ENCODE measurements around the gene PTPN12.
A peak's percentile ranks its signal among the peaks of the same experiment; 100 is the strongest.
"Not testable (repeated sequence)": the region's sequence is repeated elsewhere in the genome, so short reads cannot be mapped to it uniquely, and the experiment has no call there.

PTPN12 gene

DNA sequence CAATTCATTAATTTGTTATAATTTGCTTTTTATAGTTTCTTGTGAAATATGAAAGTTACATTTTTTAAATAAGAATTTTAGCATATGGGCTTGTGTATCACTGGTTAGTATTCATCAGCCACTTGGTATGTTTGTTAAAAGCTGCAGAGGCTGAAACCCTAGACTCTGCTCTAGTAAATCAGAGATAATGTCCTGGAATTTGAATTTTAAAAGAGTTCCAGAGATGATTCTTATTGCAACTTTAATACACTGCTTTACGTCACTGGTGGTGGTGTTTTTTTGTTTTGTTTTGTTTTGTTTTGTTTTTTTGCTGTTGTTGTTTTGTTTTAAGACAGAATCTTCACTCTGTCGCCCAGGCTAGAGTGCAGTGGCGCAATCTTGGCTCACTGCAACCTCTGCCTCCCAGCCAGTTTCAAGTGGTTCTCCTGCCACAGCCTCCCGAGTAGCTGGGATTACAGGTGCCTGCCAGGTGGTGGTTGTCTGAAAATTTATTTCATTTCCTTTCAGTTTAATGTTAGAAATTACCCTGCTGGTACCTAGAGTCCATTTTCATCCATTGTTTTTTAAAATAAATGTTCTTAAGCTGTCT, 43.8 kb downstream of the PTPN12 start:
- no peak for DNase-seq

DNA sequence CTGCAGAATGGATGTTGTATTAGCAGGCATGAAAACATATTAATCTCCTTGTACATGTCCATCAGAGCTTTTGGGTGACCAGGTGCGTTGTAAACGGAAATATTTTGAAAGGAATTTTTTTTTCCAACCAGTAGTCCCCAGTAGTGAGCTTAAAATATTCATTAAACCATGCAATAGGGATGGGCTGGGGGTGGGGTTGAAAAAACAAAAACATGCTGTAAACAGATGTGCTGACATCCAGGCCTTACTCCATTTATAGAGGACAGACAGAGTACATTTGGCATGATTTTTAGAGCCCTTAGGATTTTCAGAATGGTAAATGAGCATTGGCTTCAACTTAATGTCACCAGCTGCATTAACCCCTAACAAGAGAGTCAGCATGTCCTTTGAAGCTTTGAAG, 50.2 kb downstream of the PTPN12 start:
- no peak for DNase-seq

- DNase-seq, result no peak
Observed at GRCh38 chr7:77600952-77601351, 63.9 kb downstream of the PTPN12 start.

DNA sequence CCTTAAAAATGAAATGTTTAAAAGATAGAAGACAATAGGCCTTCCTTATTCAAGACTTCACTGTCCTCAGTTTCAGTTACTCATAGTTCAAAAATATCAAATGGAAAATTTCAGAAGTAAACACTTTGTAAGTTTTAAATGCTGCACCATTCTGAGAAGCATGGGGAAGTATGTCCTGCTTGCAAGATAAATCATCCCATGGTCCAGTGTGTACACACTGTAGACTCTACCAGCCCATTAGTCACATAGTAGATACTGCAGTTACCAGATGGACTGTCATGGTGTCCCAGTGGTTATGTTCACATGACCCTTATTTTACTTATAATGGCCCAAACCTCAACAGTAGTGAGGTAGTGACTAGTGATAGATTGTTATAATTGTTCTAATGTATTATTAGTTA, 69.5 kb downstream of the PTPN12 start:
- no peak for DNase-seq

GRCh38 chr7:77619314-77619713, 82.2 kb downstream of the PTPN12 start:
- DNase-seq, result no peak

GRCh38 chr7:77626586-77627308, 89.7 kb downstream of the PTPN12 start:
- DNase-seq, result no peak

DNA sequence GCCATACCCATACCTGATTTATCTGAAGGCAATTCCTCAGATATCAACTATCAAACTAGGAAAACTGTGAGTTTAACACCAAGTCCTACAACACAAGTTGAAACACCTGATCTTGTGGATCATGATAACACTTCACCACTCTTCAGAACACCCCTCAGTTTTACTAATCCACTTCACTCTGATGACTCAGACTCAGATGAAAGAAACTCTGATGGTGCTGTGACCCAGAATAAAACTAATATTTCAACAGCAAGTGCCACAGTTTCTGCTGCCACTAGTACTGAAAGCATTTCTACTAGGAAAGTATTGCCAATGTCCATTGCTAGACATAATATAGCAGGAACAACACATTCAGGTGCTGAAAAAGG, 90.2 kb downstream of the PTPN12 start:
- DNase-seq, result no peak

- no peak for DNase-seq
Observed at GRCh38 chr7:77629797-77630196, 92.7 kb downstream of the PTPN12 start.

DNA sequence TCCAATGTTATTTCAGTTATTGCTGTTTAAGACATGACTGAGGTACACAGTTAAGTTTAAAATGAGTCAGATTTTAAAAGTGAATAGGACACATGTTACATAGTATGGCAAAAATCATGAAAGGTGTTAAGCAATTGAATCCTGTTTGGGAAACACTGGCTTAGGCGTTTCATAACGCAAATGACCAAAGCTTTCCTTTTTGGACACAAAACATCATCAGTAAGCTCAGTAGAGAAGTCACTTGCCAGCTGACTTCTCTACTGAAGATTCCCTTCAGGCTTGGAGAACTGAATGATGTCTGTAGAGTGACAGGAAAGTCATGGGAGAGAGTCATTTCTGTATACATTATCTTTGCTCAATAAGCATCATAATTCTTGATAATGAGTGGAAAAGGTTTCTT, 94.7 kb downstream of the PTPN12 start:
- DNase-seq, result no peak

- no peak for DNase-seq
Observed at GRCh38 chr7:77644774-77645173, 107.7 kb downstream of the PTPN12 start.

- no peak for DNase-seq
Observed at GRCh38 chr7:77648742-77649338, 111.7 kb downstream of the PTPN12 start.

GRCh38 chr7:77649716-77650349, 112.7 kb downstream of the PTPN12 start:
- no peak for DNase-seq

GRCh38 chr7:77651575-77652162, 114.6 kb downstream of the PTPN12 start:
- DNase-seq, result peak; percentile 13

GRCh38 chr7:77652826-77653225, 115.7 kb downstream of the PTPN12 start:
- DNase-seq, result not testable (repeated sequence)

GRCh38 chr7:77653572-77653971, 116.5 kb downstream of the PTPN12 start:
- DNase-seq, result no peak

DNA sequence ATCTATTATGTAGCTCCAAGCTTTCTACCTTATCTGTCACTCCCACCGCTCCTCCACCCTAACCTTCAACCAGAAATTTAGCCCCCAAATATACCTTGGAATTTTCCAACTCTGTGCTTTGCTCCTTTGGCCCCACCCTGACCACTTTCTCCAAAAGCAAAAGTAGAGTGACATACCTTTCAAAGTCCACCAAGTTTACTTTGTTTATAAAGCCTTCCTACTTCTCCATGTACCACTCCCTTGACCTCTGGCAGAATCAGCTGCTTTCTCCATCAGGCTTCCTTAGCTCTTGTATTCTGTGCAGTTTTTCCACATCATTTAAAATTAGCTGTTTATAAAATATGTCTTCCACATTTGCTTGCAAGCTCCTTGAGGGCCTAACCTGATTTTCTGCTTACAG, 118.3 kb downstream of the PTPN12 start:
- no peak for DNase-seq

DNA sequence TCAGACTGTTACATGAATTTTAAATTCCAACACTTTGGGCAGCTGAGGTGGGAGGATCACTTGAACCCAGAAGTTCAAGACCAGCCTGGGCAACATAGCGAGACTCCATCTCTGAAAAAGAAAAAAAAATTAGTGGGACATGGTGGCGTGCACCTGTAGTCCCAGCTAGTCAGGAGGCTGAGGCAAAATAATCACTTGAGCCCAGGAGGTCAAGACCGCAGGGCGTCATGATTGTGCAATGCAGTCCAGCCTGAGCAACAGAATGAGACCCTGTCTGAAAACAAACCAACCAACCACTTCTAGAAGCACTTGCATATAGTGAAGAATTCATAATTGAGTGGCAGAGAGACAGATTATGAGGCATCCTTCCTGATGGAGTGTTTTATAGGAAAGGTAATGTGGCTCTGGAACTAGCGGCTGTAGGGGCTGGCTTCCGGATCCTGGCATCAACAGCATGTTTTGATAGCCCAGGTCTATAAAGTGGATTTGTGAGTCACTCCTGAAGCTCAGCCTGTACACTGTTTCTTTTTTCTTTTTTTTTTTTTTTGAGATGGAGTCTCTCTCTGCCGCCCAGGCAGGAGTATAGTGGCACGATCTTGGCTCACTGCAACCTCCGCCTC, 118.9 kb downstream of the PTPN12 start:
- no peak for DNase-seq

DNA sequence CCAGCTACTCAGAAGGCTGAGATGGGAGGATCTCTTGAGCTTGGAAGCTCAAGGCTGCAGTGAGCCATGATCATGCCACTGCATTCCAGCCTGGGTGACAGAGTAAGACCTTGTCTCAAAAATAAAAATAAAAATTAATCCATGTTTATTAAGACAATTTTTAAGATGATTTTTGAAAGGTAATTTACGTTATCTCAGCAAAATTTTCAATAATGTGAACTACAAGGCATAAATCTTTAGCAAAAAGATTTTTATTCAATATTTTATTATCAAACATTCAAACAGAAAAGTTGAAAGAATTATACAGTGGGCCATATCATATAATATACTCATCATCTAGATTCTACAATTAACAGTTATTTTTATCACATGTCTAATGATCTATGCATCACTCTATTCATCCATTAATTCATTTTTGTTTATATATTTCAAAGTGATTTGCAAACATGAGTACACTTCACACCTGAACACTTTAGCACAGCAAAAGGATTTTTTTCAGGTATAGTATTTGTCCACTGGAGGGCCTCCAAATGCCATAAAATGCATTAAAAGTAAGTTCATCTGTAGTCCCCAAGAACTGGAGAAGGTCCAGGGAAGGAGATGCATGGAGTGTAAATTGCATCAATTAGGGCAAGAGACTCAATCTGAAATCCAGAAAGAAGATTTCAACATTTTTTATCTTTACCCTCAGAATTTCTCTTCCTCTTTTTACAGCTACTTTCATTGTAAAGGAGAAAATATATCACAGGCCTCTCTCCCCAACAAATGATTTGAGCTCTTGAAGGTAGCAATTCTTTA, 120.5 kb downstream of the PTPN12 start:
- peak; percentile 72 for DNase-seq

DNA sequence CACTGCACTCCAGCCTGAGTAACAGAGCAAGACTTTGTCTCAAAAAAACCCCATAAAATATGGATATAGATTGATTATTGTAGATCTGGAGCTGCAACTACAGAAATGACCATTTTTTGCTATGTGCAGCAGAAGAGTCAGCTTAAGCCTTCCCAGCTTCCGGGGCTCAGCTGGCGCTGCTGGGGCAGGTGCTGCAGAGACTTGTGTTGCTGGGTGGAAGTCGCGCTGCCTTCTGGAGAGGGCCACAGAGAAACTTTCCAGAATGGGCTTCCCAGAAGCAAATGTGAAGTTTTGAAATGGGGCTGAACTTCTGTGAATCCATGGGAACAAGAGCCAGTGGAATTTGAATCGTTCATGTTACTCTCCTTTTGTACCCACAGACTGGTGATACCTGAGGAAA, 121.8 kb downstream of the PTPN12 start:
- DNase-seq, result no peak

DNA sequence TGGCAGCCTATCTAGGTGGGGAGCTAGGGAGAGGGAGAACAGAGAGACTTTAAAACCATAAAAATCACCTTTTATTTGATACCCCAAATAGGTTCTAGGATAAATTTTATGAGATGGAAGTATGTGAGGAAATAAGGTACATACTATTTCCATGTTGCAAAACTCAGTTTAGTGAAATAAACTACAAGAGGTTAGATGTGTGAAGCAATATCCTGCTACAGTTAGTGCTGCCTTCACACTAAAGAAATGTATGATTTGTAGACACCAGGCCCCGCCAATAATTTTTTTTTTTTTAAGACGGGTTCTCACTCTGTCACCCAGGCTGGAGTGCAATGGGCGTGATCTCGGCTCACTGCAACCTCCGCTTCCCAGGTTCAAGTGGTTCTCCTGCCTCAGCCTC, 124.7 kb downstream of the PTPN12 start:
- DNase-seq, result no peak

DNA sequence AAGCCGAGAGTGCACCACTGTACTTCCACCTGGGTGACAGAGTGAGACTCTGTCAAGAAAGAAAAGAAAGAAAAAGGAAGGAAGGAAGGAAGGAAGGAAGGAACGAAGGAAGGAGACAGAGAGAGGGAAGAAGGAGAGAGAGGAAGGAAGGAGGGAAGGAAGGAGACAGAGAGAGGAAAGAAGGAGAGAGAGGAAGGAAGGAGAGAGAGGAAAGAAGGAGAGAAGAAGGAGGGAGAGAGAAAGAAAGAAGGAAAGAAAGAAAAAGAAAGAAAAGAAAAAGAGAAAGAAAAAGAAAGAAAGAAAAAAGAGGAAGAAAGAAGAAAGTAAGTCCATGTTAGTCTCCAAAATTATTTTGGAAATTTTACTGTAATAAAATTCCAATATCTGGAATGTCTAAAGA, 125.8 kb downstream of the PTPN12 start:
- DNase-seq, result no peak

- no peak for DNase-seq
Observed at GRCh38 chr7:77664715-77665114, 127.6 kb downstream of the PTPN12 start.

Measured in NCI-H526 treated with DMSO at 0.1 percent for 48 hours (cell line).